ENCODE results near the gene SOCS1.
"Not testable (repeated sequence)": the region's sequence is repeated elsewhere in the genome, so short reads cannot be mapped to it uniquely, and the experiment has no call there.

Gene SOCS1

DNA sequence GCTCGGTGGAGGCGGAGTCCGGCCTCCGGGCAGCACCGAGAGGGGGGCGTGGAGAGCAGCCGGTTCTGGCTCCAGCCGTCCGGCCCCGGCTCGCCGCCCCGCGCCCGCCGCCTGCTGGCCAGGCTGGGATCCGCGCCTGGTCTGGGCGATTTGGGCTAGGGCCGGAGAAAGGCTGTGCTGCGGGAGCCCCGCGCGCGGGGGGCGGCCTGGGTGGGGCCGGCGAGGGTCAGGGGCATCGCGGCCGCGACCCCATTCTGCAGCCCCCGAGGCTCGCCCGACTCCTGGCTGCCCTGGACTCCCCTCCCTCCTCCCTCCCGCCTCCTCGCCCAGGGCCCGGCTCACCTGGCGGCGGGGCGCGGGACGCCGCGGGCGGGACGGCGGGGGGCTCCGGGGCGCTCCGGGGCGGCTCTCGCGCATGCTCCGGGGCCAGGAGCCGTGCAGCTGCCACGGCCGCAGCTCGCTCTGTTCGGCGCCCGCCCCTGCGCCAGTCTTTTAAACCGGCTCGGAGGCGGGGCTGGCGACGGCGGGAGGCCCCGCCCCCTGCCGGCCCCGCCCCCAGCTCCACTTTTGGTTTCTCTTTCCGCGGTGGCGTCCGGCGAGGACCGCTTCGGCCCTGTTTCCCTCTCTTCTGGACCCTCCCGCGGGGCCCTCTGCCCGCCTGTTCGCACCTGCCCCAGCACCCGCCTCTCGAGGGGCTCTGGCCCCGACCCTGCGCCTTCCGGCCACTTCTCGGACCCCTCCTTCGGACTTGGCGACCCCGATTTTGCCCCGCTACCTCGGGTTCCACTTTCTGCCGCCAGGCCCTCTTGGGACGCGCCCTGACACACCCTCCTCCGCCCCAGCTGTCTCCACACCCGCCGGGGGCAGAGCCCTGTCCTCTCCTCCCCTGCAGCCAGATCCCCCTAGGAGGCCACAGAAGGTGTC lies at the start of gene SOCS1:
TSS of gene SOCS1 (minus strand) at position 468 of the 924 bp plus-strand sequence. CDS start 726 bp downstream, outside the sequence.
- peak; percentile 93 for DNase-seq

DNA sequence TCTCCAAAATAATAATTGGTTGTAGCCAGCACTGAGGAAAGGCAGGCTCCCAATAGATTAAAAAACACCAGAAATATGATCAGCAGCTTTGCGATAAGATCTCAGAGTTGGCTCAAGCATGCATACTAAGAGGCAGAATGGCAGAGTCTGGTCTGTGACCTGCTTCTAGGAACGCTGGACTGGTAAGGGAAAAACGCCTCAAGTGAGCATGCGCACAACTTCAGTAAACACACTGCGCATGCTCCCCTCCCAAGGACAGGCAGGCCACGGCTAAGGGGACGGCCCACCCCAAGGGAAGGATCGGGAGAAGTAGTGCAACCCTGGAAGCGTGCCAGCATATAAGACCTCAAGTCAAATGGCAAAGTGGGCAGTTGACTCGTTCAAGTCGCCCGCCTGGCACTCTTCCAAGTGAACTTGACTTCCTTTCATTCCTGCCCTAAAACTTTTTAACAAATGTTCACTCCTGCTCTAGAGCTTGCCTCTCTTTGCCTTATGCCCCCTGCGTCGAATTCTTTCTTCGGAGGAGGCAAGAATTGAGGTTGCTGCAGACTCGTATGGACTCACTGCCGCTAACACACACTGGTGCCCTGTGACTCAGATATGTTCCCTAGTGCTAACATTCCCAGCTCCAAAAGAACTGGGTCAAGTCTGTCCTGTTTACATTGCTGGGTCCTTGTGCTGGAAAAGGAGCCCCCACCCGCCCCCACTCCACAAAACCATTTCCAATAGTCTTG lies 47.6 kb upstream of the SOCS1 start:
- DNase-seq = no peak

GRCh38 chr16:11302977-11303376 lies 47.0 kb upstream of the SOCS1 start:
- DNase-seq = no peak

GRCh38 chr16:11301645-11302501 lies 45.9 kb upstream of the SOCS1 start:
- DNase-seq = no peak

- DNase-seq = no peak
Observed at GRCh38 chr16:11300560-11300892, 44.5 kb upstream of the SOCS1 start.

- DNase-seq = no peak
Observed at GRCh38 chr16:11299865-11300559, 44.0 kb upstream of the SOCS1 start.

GRCh38 chr16:11298950-11299547 lies 43.0 kb upstream of the SOCS1 start:
- not testable (repeated sequence) for DNase-seq

- DNase-seq = no peak
Observed at GRCh38 chr16:11298143-11298900, 42.3 kb upstream of the SOCS1 start.

DNA sequence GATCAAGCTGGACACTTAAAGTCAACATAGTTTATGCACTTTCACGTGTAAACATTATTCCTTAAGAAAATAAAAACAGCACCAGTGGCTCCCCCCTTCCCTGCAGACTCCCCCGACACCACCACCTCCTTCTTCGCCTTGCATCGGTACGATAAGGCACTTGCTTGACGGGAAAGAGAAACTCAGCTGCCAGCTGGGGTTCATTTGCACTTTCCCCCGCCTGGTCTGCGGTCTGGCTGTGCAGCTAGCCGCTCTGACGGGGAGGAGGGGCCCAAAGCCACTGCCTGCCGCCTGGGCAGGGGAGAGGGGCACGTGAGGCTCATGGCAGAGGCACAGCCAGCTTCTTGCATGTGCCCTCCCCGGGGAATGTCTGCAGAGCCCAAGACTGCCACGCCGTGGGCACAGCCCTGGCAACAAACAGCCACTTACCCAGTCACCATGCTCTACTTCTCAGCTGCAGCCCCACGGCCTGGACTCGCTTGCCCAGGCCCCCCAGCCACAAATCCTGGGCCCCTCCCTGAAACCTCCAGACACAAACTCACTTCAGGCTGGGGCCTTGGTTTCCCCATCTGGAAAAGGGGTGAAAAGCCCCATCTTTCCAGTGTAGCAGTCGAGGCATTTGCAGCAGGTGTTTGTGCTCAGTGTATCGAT lies 41.6 kb upstream of the SOCS1 start:
- DNase-seq = peak; percentile 86

DNA sequence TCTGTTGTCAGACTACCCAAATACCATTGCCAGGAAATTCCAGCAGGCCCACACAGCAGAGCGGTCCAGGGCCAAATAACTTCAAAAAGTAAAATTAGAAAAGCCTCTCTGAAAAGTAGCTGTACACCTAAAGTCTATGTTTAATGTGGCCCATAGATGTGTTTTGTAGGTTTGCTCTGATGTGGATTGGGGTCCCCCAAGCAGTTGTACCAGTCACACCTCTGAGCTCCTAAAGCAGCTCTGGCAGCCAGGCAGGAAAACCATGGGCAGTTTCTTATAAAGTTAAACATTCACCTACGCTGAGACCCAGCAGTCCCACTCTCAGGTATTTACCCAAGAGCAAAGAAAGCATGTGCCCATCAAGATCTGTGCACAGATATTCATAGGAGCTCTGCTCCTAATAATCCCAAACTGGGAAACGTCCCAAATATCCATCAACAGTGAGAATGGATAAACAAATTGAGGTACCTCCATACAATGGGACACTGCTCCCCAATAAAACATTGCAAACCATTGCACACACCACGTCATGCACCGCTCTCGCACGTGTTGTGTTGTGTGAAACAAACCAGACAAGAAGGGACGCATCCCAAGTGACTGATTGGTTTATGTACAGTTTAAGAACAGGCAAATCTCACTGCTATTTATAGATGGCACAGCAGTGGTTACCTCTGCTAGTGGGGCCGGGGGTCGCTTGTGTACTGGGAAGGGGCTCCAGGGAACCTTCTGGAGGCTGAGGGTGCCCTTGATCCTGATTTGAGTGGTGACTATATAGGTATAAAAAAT lies 40.9 kb upstream of the SOCS1 start:
- no peak for DNase-seq

DNA sequence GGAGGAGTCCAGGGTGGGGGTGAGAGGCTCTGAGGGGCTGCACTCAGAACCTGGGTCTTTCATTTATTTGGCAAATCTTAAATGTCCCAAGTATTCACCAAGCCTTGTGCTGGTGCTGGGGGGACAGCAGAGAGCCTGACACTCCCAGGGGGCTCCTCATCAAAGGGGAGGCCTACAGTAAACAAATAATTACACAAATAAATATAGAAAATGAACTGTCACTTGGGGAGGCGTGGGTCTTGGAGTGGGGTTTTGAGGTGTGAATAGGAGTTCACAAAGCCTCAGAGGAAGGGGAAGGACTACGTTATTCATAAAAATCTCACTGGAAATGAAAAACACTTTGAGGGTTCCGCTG lies 40.3 kb upstream of the SOCS1 start:
- DNase-seq = no peak

- no peak for DNase-seq
Observed at GRCh38 chr16:11295672-11296071, 39.7 kb upstream of the SOCS1 start.

DNA sequence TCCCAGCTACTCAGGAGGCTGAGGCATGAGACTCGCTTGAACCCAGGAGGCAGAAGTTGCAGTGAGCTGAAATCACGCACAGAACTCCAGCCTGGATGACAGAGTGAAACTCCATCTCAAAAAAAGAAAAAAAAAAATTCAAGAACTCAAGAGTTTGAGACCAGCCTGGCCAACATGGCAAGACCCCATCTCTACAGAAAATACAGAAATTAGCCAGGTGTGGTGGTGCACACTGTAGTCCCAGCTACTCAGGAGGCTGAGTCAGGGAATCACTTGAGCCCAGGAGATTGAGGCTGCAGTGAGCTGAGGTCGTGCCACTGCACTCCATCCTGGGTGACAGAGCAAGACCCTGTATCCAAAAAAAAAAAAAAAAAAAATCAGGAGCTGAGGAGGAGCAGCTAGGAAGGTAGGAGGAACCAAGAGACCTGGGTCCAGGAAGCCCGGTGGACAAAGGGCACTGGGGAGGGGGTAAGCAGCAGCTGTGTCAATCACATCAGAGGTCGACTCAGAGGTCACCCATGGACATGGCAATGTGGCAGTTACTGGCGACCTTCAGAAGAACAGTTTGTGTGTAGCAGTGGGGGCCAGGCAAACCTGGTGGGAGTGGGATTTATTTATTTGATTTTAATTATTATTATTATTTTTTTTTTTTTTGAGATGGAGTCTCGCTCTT lies 36.2 kb upstream of the SOCS1 start:
- no peak for DNase-seq

DNA sequence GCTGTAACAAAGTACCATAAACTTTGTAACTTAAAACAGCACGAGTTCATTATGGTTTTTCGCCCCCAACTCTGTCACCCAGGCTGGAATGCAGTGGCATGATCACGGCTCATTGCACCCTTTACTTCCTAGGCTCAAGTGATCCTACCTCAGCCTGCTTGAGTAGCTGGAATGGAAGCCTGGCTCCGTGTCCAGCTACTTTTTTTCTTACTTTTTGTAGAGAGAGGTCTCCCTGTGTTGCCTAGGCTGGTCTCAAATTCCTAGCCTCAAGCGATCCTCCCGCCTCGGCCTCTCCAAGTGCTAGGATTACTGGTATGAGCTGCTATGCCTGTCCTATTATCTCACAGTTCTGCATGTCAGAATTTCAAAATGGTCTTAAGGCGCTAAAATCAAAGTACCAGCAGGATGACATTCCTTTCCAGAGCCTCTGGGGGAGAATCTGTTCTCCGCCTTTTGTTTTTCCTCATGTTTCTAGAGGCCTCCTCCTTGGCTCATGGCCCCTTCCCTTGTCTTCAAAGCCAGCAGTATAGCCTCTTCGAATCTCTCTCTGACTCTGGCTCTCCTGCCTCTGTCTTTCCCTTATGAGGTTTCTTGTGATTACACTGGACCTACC lies 35.2 kb upstream of the SOCS1 start:
- DNase-seq = no peak

DNA sequence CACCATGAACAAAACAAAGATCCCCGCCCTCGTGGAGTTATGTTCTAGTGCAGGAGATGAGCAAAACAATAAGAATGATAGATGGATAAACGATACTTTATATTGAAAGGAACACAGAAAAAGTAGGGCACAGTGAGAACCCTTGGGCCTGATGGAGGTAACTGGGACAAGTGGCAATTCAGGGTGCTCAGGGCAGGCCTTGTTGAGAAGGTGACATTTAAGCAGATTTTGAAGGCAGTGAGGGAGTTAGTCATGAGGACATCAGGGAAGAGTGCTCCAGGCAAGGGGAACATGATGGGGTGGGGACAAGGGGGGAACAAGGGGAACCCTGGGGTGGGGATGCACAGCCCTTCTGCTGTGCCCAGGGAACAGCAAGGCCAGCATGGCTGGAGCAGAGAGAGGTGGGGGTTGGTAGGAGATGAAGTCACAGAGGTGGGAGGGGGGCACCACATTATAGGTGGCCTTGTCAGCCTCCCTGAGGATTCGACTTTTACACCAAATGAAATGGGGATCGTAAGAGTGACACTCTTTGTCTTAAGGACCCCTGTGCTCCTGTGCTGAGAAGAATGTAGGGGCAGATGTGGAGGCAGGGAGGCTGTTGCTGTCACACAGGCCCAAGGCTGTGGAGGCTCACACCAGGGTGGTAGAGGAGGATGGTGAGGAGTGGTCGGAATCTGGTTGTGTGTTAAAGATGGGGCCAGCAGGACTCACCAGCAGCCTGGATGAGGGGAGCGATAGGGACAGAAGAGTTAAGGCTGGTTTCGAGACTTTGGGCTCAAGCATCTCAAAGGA lies 34.3 kb upstream of the SOCS1 start:
- no peak for DNase-seq

DNA sequence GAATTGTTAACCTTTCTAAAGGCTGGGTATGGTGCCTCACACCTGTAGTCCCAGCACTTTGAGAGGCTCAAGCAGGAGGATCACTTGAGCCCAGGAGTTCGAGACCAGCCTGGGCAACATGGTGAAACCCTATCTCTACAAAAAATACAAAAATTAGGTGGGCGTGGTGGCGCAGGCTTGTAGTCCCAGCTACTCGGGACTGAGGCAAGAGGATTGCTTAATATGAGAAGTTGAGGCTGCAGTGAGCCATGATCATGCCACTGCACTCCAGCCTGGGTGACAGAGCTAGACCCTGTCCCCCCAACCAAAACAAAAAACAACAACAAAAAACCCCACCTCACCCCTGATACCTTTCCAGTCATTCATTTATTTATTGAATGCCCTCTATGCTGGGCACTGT lies 33.7 kb upstream of the SOCS1 start:
- not testable (repeated sequence) for DNase-seq

GRCh38 chr16:11289202-11289601 lies 33.2 kb upstream of the SOCS1 start:
- no peak for DNase-seq

GRCh38 chr16:11285842-11286241 lies 29.8 kb upstream of the SOCS1 start:
- DNase-seq = no peak

Measured in femur (tissue), 1 donor.